ENCODE data around the gene NCAPD2.

Gene NCAPD2

GRCh38 chr12:6526201-6526600 is 32.3 kb downstream of the NCAPD2 start:
- Histone ChIP-seq H3K4me3 (ENCODE audit: low read length) (no peak overlapping the region), H3K4me1 (ENCODE audit: low read length) (0 out of 2 replicates have a peak, but pooled peaks cover 4% of the 10 kb centered on the region), H3K9me2 (replicated peaks; ENCODE audit: insufficient read depth, low read length) (no peaks in the 10 kb centered on the region), H3F3A (ENCODE audit: insufficient read depth, low read length) (peaks cover 14% of the 10 kb centered on the region), H4K20me1 (ENCODE audit: insufficient read depth, low read length) (no peaks in the 10 kb centered on the region), H3K27ac (ENCODE audit: low read length) (no peak overlapping the region), H2AFZ (ENCODE audit: low read length) (no peak overlapping the region), H3K4me2 (ENCODE audit: low read depth, low read length) (no peak overlapping the region), H3K27me3 (replicated peaks; ENCODE audit: insufficient read depth, low read length) (no peaks in the 10 kb centered on the region), H3K9ac (ENCODE audit: low read length) (no peak overlapping the region), H3K79me2 (ENCODE audit: low read length) (peaks cover 23% of the 10 kb centered on the region), H3K36me3 (replicated peaks; ENCODE audit: insufficient read depth, low read length) (peaks cover 56% of the 10 kb centered on the region), H3K9me3 (replicated peaks; ENCODE audit: insufficient read depth, low read length) (no peaks in the 10 kb centered on the region)
- DNase-seq, result no peak
- TF ChIP-seq EZH2phosphoT487 (IDR thresholded peaks at IDR 0.05; ENCODE audit: low read length) (no peak), EZH2 (optimal IDR thresholded peaks at IDR 0.05; ENCODE audit: low read depth, low read length) (no peak), CTCF (IDR thresholded peaks at IDR 0.05; ENCODE audit: low read length) (no peak)

- Histone ChIP-seq H3K27me3 (replicated peaks; ENCODE audit: insufficient read depth, low read length) (no peaks in the 10 kb centered on the region), H4K20me1 (ENCODE audit: insufficient read depth, low read length) (no peaks in the 10 kb centered on the region), H3K4me3 (ENCODE audit: low read length) (no peak overlapping the region), H3K27ac (ENCODE audit: low read length) (no peak overlapping the region), H2AFZ (ENCODE audit: low read length) (no peak overlapping the region), H3K4me2 (ENCODE audit: low read depth, low read length) (no peak overlapping the region), H3K4me1 (ENCODE audit: low read length) (peaks cover 9% of the 10 kb centered on the region), H3K9me3 (replicated peaks; ENCODE audit: insufficient read depth, low read length) (no peaks in the 10 kb centered on the region), H3K9me2 (replicated peaks; ENCODE audit: insufficient read depth, low read length) (no peaks in the 10 kb centered on the region), H3K79me2 (ENCODE audit: low read length) (peaks cover 27% of the 10 kb centered on the region), H3K9ac (ENCODE audit: low read length) (no peak overlapping the region), H3F3A (ENCODE audit: insufficient read depth, low read length) (peaks cover 20% of the 10 kb centered on the region), H3K36me3 (replicated peaks; ENCODE audit: insufficient read depth, low read length) (peaks cover 57% of the 10 kb centered on the region)
- TF ChIP-seq EZH2 (optimal IDR thresholded peaks at IDR 0.05; ENCODE audit: low read depth, low read length) (no peak), CTCF (IDR thresholded peaks at IDR 0.05; ENCODE audit: low read length) (no peak), EZH2phosphoT487 (IDR thresholded peaks at IDR 0.05; ENCODE audit: low read length) (no peak)
- DNase-seq, result no peak
Measured at GRCh38 chr12:6526766-6527525, 33.0 kb downstream of the NCAPD2 start.

- Histone ChIP-seq H3K9me2 (replicated peaks; ENCODE audit: insufficient read depth, low read length) (no peaks in the 10 kb centered on the region), H3K4me3 (ENCODE audit: low read length) (no peak overlapping the region), H3K79me2 (ENCODE audit: low read length) (peaks cover 34% of the 10 kb centered on the region), H2AFZ (ENCODE audit: low read length) (no peak overlapping the region), H3K4me1 (ENCODE audit: low read length) (peaks cover 13% of the 10 kb centered on the region), H3K27me3 (replicated peaks; ENCODE audit: insufficient read depth, low read length) (no peaks in the 10 kb centered on the region), H3K36me3 (replicated peaks; ENCODE audit: insufficient read depth, low read length) (peaks cover 54% of the 10 kb centered on the region), H4K20me1 (ENCODE audit: insufficient read depth, low read length) (no peaks in the 10 kb centered on the region), H3K27ac (ENCODE audit: low read length) (no peak overlapping the region), H3K9ac (ENCODE audit: low read length) (no peak overlapping the region), H3K4me2 (ENCODE audit: low read depth, low read length) (no peak overlapping the region), H3K9me3 (replicated peaks; ENCODE audit: insufficient read depth, low read length) (no peaks in the 10 kb centered on the region), H3F3A (ENCODE audit: insufficient read depth, low read length) (peaks cover 27% of the 10 kb centered on the region)
- no peak for DNase-seq
- TF ChIP-seq EZH2phosphoT487 (IDR thresholded peaks at IDR 0.05; ENCODE audit: low read length) (no peak), CTCF (IDR thresholded peaks at IDR 0.05; ENCODE audit: low read length) (no peak), EZH2 (optimal IDR thresholded peaks at IDR 0.05; ENCODE audit: low read depth, low read length) (no peak)
Measured at GRCh38 chr12:6527711-6528110, 33.8 kb downstream of the NCAPD2 start.

Data from MM.1S (cell line).